ENCODE results near the gene EIF2S3B.

The EIF2S3B gene

DNA sequence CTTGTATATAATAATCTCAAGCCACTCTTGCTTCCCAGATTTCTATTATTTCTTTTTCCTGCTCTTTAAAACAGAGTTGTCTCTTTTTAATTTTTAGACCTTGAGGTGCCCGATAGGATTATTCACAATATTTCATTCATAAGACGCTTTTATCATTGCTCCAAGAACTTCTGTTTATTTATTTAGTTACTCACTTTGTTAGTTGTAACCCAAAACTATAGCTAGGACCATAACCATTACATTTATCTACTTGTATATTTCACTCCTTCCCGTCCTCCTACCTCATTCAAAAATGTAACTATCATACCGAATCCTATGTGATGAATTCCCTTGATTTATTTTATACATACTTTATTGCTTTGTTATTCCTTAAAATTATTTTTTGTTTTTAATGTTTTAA, 7.1 kb downstream of the EIF2S3B start:
- H3K27me3 ChIP-seq: no peaks in the 10 kb centered on the region
- no peak overlapping the region for H3K27ac ChIP-seq
- no peaks in the 10 kb centered on the region for H3K4me1 ChIP-seq
- TF ChIP-seq, protein P1, sequence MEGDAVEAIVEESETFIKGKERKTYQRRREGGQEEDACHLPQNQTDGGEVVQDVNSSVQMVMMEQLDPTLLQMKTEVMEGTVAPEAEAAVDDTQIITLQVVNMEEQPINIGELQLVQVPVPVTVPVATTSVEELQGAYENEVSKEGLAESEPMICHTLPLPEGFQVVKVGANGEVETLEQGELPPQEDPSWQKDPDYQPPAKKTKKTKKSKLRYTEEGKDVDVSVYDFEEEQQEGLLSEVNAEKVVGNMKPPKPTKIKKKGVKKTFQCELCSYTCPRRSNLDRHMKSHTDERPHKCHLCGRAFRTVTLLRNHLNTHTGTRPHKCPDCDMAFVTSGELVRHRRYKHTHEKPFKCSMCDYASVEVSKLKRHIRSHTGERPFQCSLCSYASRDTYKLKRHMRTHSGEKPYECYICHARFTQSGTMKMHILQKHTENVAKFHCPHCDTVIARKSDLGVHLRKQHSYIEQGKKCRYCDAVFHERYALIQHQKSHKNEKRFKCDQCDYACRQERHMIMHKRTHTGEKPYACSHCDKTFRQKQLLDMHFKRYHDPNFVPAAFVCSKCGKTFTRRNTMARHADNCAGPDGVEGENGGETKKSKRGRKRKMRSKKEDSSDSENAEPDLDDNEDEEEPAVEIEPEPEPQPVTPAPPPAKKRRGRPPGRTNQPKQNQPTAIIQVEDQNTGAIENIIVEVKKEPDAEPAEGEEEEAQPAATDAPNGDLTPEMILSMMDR (IDR thresholded peaks at IDR 0.05): no peak
- peaks cover 0 to 3% (median 0%) of the 10 kb centered on the region in 3 donors for H3K9me3 ChIP-seq
- intact Hi-C loops (cut with DNase I; ENCODE audit: low total_unique reads): no loop called here
- H3K4me3 ChIP-seq: no peak overlapping the region
- H3K36me3 ChIP-seq: no peaks in the 10 kb centered on the region
- DNase-seq: no peak

DNA sequence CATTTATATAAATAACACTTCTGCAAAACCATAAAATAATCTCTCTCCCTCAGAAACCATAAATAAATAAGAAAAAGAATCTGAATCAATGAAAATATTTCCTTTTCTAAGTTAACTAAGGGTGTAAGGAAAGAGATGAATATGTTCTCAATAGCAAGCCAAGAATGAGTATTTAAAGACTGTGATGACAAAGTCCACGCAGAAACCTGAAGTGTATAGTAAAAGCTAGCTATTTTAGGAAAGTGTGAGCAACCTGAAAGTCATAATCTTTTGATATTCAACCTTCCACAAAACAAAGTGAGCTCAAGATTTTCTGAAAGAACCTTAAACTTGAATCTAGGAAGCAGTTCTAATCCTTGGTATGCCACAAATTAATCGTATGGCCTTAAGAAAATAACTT, 15.9 kb downstream of the EIF2S3B start:
- no peaks in the 10 kb centered on the region for H3K9me3 ChIP-seq
- no peak overlapping the region for H3K27ac ChIP-seq
- no peak overlapping the region for H3K4me3 ChIP-seq
- no peaks in the 10 kb centered on the region for H3K4me1 ChIP-seq
- DNase-seq: no peak
- TF ChIP-seq, protein P1 (IDR thresholded peaks at IDR 0.05): no peak
- intact Hi-C loops (cut with DNase I; ENCODE audit: low total_unique reads): no loop called here
- no peaks in the 10 kb centered on the region for H3K36me3 ChIP-seq
- no peaks in the 10 kb centered on the region for H3K27me3 ChIP-seq

DNA sequence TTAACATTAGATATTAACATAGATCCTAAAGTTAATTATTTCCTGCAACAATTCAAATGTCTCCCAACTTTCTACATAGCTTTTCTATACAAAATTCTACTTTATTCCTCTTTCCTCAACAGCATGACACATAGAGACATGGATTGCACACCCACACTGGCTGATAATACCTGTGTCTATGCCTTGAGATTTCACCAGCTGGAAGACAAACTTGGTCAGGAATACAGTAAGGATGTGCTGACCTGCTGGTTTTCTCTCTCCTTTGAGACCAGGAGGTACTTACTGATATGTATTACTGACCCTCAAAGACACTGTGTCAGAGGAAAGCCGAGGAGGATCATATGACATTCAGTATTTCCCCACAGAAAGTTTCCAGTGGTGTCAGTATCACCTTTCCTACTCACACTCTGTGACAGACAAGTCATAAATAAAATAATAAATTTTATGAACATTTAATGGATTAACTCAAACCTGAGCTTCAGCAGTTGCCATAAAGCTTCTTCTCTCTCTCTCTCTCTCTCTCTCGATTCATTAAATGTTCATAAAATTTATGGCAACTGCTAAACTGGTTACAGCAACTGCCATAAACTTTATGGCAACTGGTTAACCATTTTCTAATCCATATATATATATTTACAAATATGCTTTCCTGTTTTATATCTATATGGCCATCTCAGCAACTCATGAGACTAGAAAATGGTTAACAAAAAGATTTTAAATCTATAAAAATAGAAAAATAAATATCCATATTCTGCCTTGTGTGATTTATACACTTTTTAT, 22.7 kb downstream of the EIF2S3B start:
- Histone ChIP-seq H3K4me1 (no peaks in the 10 kb centered on the region), H3K4me3 (no peak overlapping the region), H3K36me3 (no peaks in the 10 kb centered on the region), H3K9me3 (no peaks in the 10 kb centered on the region), H3K27me3 (no peaks in the 10 kb centered on the region), H3K27ac (no peak overlapping the region)
- DNase-seq: no peak
- TF ChIP-seq, protein P1 (IDR thresholded peaks at IDR 0.05): no peak
- intact Hi-C loops (cut with DNase I; ENCODE audit: low total_unique reads): no loop called here

DNA sequence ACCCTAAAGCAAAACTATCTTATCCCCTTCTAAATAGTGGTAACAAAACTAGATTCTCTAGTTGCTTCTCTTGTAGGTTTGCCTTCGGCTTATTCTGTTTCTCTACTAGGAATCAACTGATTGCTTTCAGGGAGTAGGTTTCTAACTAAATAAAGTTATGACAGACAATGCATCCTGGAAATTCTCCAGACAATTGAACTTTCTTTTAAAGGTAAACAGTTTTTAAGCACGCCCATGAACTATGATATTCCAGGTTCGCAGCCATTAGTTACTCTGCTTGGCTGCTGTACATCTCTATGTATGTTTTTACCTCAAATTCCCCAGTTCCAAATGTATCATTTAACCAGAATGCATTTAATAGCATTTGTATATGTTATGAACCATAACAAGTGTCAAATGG, 23.9 kb downstream of the EIF2S3B start:
- intact Hi-C loops (cut with DNase I; ENCODE audit: low total_unique reads): no loop called here
- no peak overlapping the region for H3K27ac ChIP-seq
- H3K4me3 ChIP-seq: no peak overlapping the region
- H3K4me1 ChIP-seq: no peaks in the 10 kb centered on the region
- no peaks in the 10 kb centered on the region for H3K36me3 ChIP-seq
- TF ChIP-seq, protein P1 (IDR thresholded peaks at IDR 0.05): no peak
- H3K27me3 ChIP-seq: no peaks in the 10 kb centered on the region
- no peak for DNase-seq
- H3K9me3 ChIP-seq: no peaks in the 10 kb centered on the region

DNA sequence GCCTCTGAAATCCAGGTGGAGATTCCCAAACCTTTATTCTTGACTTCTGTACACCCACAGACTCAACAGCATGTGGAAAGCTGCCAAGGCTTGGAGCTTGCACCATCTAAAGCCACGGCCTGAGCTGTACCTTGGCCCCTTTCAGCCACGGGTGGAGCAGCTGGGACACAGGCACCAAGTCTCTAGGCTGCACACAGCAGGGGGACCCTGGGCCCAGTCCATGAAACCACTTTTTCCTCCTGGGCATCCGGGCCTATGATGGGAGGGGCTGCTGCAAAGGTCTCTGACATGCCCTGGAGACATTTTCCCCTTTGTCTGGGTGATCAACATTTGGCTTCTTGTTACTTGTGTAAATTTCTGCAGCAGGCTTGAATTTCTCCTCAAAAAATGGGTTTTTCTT, 32.0 kb downstream of the EIF2S3B start:
- Histone ChIP-seq H3K36me3 (no peaks in the 10 kb centered on the region), H3K4me1 (no peaks in the 10 kb centered on the region), H3K27me3 (no peaks in the 10 kb centered on the region), H3K4me3 (no peak overlapping the region), H3K9me3 (no peaks in the 10 kb centered on the region), H3K27ac (no peak overlapping the region)
- TF ChIP-seq, protein P1 (IDR thresholded peaks at IDR 0.05): no peak
- intact Hi-C loops (cut with DNase I; ENCODE audit: low total_unique reads): no loop called here
- DNase-seq: no peak
